Neutrophil (primary cell): ENCODE data around the gene FAM237A.

Experiments used
- H3K27ac ChIP-seq: fragments of 200-600 bp; sonication (generic); 2 replicates; pipeline ENCODE4 v1.5.1; 2016; ENCODE audit warnings: mild to moderate bottlenecking, moderate library complexity
- H3K27me3 ChIP-seq: fragments of 200-600 bp; sonication (generic); 2 replicates; pipeline ENCODE4 v1.6.0; 2016; ENCODE audit warnings: mild to moderate bottlenecking
- H3K36me3 ChIP-seq: fragments of 200-600 bp; sonication (generic); 2 replicates; pipeline ENCODE4 v1.5.1; 2017
- H3K4me1 ChIP-seq, 2 experiments: fragments of 200-600 bp in 1 of 2; sonication (generic) in 1 of 2; 1 replicate in 1 of 2; 2 replicates in 1 of 2; pipeline versions ENCODE4 v1.5.1 to v1.6.1; 2013 to 2016; ENCODE audit warnings: low read depth in 1 of 2, low read length in 1 of 2, mild to moderate bottlenecking in 1 of 2, moderate library complexity in 1 of 2; ENCODE audit not compliant: control insufficient read depth in 1 of 2, insufficient read depth in 1 of 2
- H3K4me3 ChIP-seq, 2 experiments: fragments of 200-600 bp in 1 of 2; sonication (generic) in 1 of 2; 1 replicate in 1 of 2; 2 replicates in 1 of 2; pipeline ENCODE4 v1.5.1; 2013 to 2016; ENCODE audit warnings: low read depth in 1 of 2, low read length in 1 of 2, mild to moderate bottlenecking in 1 of 2, moderate library complexity in 1 of 2
- H3K9me3 ChIP-seq: fragments of 200-600 bp; sonication (generic); 2 replicates; pipeline ENCODE4 v1.5.1; 2016
- TF ChIP-seq, protein P1 (sequence below): fragments of 200-600 bp; sonication (generic); IDR thresholded peaks from 2 replicates; pipeline ENCODE4 v1.5.1; 2016; ENCODE audit warnings: antibody characterized with exemption

Gene FAM237A

DNA sequence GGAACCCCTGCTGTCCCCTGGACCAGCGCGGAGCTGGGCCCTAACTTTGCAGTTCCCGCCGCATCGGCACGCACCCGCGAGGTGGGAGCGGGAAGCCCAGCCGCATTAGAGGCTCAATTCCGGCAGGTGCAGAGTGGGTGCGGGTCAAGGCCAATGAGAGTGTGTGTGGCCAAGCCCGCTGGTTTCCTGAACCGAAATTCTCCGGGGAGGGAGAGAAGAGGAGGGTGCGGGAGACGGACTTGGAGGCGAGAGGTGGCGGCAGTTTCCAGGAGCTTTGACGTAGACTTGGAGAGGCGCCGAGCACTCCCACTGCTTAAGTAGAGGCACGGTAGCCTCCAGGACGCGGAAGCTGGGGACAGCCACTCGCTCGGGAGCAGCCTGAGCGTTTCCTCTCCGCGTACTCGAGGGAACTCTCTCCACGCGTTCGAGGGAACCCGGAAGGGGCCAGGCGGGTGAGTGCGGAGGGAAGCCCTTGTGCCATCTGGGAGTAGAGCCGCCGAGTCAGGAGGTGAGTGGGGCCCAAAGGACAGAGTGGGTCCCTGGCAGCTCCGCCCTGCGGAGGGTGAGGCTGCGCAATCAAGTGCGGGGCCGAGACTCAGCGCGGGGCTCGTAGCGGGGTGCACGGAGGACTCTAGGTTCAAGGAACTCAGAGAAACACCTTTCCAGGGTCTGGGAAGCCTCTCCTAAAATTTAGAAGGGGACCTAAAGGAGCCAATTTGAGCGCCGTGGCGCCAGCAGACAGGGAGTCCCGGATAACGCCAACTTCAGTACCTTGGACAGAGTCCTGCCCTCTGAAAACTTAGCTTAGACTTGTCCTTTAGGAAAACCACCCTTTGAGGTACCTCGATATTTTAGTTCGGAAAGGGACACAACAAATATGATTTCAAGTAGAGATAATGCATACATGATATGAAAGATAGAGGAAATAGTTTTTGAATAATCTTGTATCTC lies at the start of gene FAM237A:
TSS of gene FAM237A (plus strand) at position 413 of the 951 bp plus-strand sequence. CDS start 1,750 bp downstream, outside the sequence.
- Histone ChIP-seq H3K9me3 (no peaks in the 10 kb centered on the region), H3K4me1 (no peaks in the 10 kb centered on the region), H3K27me3 (peaks cover 60% of the 10 kb centered on the region), H3K36me3 (no peaks in the 10 kb centered on the region), H3K27ac (no peak within 1 kb of the TSS), H3K4me3 (no peak within 1 kb of the TSS)
- TF ChIP-seq, protein P1, sequence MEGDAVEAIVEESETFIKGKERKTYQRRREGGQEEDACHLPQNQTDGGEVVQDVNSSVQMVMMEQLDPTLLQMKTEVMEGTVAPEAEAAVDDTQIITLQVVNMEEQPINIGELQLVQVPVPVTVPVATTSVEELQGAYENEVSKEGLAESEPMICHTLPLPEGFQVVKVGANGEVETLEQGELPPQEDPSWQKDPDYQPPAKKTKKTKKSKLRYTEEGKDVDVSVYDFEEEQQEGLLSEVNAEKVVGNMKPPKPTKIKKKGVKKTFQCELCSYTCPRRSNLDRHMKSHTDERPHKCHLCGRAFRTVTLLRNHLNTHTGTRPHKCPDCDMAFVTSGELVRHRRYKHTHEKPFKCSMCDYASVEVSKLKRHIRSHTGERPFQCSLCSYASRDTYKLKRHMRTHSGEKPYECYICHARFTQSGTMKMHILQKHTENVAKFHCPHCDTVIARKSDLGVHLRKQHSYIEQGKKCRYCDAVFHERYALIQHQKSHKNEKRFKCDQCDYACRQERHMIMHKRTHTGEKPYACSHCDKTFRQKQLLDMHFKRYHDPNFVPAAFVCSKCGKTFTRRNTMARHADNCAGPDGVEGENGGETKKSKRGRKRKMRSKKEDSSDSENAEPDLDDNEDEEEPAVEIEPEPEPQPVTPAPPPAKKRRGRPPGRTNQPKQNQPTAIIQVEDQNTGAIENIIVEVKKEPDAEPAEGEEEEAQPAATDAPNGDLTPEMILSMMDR: no peak

DNA sequence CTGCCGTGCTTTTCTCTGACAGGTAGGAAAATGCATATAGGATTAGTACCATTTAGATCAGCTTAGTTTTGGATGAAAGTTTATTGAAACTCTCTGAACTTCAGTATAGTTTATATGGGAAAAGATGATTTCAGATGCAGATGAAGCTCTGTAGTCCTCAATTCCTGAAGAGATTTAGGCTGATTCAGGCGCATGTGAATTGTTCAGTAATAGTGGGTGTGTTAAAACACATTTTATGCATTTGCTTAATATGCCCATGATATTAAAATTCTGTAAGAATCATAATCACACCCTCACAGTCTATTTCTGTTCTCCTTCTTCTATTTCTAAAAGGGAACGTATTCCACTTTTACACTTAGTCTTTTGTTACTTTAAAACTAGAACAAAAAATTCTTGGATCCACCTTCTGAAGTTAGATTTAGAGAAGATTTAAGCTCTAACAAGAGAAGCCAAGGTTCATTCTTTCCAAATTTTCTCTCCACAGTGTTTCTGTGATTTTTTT lies 44.5 kb upstream of the FAM237A start:
- H3K36me3 ChIP-seq: no peaks in the 10 kb centered on the region
- H3K9me3 ChIP-seq: no peaks in the 10 kb centered on the region
- no peaks in the 10 kb centered on the region for H3K27me3 ChIP-seq
- H3K27ac ChIP-seq: no peak overlapping the region
- no peak overlapping the region for H3K4me3 ChIP-seq
- H3K4me1 ChIP-seq: no peaks in the 10 kb centered on the region
- TF ChIP-seq, protein P1: no peak

DNA sequence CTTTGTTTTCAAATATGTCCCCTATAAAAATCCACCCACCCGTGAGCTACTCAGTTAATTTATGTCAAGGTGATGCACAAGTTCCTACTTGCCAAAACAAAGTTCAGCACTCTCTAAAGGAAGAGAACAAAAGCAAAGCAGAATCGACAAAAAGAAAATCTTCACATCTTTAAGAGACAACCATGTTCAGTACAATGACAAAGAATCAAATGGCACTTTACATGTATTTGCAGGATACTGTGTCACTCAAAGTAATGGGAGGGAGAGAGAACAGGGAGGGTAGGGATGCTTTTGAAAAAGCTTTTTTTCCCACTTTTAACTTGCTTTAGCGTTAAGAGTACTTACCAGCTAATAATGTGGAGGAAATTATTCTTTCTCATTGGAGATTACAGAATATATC lies 39.0 kb upstream of the FAM237A start:
- TF ChIP-seq, protein P1: no peak
- Histone ChIP-seq H3K4me1 (no peaks in the 10 kb centered on the region), H3K4me3 (no peak overlapping the region), H3K9me3 (no peaks in the 10 kb centered on the region), H3K36me3 (no peaks in the 10 kb centered on the region), H3K27ac (no peak overlapping the region), H3K27me3 (no peaks in the 10 kb centered on the region)

DNA sequence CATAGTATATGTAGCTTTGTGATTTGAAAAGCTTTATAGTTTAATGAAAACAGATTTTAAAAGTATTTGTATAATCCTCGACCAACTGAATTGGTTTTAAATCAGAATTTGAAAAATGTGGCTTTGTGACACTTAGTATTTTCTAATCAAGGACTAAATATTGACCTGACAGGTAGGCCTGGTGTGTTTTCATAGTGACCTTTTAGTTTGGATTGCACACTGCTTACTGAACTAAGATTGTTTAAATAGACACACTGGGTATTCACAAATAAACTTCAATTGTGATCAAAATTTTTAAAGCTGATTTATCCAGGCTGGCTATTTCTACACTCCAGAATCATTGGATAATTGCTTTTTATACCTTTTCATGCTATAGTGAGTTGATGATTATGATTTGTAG lies 31.8 kb upstream of the FAM237A start:
- H3K27ac ChIP-seq: no peak overlapping the region

DNA sequence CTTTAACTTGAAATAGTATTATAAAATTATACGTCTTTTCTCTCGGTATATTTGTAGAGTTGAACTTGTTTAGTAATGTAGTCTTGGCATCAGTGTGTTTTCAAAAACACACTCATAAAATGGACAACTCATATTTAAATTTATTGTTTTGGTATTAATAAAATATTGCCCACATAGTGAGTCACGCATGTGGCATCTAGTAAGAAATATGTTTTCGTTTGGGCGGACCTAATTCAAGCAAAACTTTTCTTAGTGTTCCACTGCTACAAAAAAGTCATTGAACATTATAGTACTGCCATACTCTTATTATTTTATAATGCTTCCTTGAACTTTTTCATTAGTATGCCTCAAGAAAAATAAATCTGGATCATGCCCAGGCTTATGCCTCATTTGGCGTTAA lies 31.1 kb upstream of the FAM237A start:
- H3K27ac ChIP-seq: no peak overlapping the region
- H3K9me3 ChIP-seq: no peaks in the 10 kb centered on the region
- no peaks in the 10 kb centered on the region for H3K4me1 ChIP-seq
- H3K4me3 ChIP-seq: no peak overlapping the region
- no peaks in the 10 kb centered on the region for H3K36me3 ChIP-seq
- H3K27me3 ChIP-seq: no peaks in the 10 kb centered on the region
- TF ChIP-seq, protein P1: no peak

More for the DNA sequence above, 31.8 kb upstream of the FAM237A start:
- Histone ChIP-seq H3K27me3 (no peaks in the 10 kb centered on the region), H3K4me3 (no peak overlapping the region), H3K4me1 (no peaks in the 10 kb centered on the region), H3K36me3 (no peaks in the 10 kb centered on the region), H3K9me3 (no peaks in the 10 kb centered on the region)
- TF ChIP-seq, protein P1: no peak
